Measurements from ENCODE around the gene MEG3.

DNA sequence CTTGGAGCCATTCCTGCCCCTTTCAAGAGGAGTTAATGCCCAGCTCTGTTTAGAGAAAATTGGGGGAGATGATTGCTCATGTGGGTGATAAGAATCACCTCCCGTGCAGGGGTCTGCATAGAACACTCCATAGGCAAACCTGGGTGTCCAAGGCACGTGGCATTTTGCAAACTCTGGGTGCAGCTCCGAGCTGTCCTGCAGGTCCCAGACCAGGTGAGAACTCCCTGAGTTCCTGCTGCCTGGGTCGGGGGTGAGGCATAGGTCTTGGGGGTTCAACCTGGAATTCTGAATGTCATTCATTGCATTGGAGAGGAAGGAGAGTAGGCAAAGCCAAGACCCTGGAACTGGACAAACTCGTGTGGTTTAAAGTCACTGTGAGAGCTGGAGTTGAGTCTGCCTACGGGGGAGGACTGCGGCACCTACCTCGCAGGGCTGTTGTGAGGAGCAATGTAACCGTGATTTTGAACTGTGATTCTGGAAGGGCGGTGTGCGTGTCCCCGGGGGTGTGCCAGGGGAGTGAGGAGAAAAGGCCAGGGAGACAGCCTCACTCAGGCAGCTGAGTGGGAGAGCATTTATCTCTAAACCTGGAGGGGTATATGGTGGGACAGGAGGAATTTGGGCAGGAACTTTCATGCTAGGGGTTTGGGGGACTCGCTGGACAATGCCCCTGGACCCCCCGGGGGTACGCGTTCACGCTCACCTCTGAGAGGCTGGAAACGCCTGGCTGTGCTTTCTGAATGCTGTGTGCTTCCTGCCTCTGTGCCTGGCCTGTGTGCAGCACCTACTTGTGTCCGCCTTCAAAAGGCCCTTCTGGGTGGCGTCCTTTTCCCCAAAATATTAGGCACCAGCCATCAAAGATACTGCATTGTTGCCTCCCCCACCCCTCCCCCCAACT lies 30.4 kb downstream of the MEG3 start:
- TF ChIP-seq CTCF (IDR thresholded peaks at IDR 0.05) (no peak), POLR2A (IDR thresholded peaks at IDR 0.05) (no peak)

Measured in esophagus squamous epithelium (tissue), 4 donors.